Activated CD4-positive, alpha-beta T cell treated with anti-CD3 and anti-CD28 coated beads for 24 hours (primary cell): ENCODE measurements around the gene ADGRG4.

Experiments
- DNase-seq, 2 donors: peaks; one replicate each; pipeline ENCODE4 v3.0.0-alpha.2; 2020; ENCODE audit warnings: low read depth in 2 of 2

ADGRG4 gene

GRCh38 chrX:136456133-136456532, 155.4 kb downstream of the ADGRG4 start:
- no peak for DNase-seq

- no peak for DNase-seq
Measured at GRCh38 chrX:136457303-136457917, 156.6 kb downstream of the ADGRG4 start.

GRCh38 chrX:136464589-136464988, 163.8 kb downstream of the ADGRG4 start:
- DNase-seq = no peak
